CD4-positive, alpha-beta T cell treated with Interleukin-1 beta for 1 hour (primary cell): Measurements from ENCODE around the gene NEBL.

ENCODE experiments used
- DNase-seq, 2 donors: peaks; one replicate each; pipeline ENCODE4 v3.0.0-alpha.2; 2020 to 2022

NEBL gene

DNA sequence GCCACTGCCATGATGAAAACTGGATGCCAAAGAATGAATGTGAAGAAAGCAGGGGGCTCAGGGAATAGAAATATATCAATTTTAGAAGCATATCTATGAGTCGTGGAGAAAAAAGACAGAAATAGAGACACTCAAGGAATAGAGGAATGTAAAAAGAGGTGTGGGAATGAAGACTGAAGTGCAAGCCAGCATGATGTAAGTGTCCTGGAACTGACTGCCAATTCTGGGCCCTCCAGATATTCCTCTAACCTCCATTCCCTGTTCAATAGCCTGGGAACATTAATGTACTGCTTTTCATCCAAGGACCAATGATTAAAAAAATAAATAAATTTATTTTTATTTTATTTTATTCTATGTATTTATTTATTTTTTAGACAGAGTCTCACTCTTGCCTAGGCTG lies 40.6 kb downstream of the NEBL start:
- no peak for DNase-seq

DNA sequence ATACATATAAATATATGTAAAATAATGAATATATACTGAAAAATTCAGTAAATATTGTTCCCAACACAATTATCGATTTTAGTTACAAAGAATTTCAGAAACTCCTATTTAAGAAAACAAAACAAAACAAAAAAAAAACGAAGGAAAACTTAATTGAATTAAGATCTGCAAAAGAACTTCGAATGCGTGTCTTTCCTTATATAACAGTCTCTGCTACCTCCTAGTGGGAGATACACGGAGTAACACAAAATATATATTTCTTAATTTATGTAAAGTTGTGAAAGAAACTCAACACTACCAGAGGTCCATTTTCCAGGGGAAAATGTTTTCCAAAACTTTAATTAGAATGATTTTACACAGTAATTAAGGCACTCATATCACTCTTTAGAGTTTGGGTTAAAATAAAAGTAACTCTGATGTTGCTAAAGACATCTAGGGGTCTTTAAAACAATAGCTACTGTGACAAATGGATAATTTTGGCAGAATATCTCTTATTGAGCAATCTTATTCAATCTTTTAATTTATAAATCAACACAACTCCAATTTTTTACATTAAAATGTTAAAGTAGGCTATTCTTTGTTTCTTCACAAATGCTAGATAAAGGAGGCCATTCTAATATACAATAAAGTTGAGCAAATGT lies 41.6 kb downstream of the NEBL start:
- no peak for DNase-seq

DNA sequence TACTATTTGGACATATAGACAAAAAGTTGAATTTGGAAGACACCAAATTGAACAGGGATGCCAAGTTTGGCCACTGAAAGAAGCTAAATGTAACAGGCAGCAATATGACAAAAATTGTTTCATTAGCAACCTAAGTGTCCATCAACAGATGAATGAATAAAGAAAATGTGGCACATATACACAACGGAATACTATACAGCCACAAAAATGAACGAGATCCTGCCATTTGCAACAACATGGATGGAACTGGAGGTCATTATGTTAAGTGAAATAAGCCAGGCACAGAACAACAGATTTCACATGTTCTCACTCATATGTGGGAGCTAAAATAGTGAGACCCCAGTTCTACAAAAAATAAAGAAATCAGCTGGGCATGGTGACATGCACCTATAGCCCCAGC lies 43.8 kb downstream of the NEBL start:
- DNase-seq, result no peak

DNA sequence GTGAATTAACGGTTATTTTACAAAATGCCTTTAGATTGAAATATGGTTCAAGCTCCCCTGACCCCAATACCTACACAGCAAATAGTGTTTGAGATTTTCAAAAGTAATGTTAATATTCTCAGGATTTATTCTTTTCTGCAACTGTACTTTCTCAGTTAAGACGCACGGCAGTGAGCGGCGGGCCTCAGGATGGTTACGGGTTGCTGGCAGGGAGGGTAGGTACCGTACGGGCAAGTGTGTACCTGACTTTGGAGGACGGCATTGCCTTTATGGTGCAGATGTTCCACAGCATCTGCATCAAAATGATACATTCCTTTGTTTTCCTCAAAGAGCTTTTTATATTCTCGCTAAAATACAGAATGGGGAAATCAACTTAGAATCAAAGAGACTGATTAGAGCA lies 44.8 kb downstream of the NEBL start:
- no peak for DNase-seq

DNA sequence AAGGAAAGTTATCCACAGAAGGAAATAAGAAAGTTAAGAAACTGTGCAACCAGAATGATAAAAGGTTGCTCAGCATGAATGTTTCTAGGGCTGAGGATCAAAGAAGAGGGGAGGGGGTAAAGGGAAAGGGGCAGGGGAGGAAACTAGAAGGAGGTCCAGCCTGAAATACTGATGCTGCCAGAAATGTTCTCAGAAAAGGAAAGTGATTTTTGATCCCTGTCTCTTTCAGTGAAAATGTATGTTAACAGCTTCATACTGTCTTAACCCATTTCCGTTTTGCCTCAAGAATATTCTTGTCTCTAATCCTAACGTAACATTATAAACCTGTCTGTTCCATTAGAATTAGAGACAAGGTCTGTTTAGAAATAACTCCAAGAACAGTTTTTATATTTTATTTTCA lies 49.6 kb downstream of the NEBL start:
- no peak for DNase-seq

DNA sequence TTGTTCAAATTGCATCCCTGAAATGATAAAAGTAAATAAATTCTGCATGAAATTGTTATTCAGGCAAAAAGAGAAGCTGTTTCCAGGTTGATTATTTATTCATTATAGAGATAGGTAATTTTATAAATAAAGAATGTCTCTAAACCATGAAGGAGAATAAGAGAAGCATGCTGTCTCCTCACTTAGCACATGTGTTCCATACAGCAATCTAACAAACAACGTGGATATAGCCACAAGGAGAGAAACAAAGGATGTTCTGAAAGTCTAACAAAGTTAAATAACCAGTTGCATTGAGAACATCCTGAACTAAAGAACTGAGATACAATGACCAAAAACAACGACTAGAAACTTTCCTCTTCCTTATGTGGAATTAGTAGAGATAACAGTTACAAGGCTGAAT lies 50.8 kb downstream of the NEBL start:
- DNase-seq, result no peak

DNA sequence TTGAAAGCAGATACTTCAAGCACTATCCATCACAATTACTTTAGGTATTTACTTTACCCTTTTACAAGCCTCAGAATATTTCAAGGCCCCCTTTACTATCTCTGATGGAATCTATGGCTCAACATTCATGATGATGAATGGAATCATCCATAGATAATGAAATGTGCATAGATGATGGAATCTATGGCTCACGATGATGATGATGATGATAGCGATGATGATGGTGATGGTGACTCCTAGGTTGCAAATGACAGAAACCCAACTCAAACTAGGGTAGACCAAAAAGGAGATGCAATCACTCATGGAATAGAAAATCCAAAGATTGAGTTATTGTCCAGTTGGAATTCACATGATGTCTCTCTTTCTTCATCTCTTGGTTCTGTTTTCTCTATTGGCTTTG lies 55.7 kb downstream of the NEBL start:
- no peak for DNase-seq

DNA sequence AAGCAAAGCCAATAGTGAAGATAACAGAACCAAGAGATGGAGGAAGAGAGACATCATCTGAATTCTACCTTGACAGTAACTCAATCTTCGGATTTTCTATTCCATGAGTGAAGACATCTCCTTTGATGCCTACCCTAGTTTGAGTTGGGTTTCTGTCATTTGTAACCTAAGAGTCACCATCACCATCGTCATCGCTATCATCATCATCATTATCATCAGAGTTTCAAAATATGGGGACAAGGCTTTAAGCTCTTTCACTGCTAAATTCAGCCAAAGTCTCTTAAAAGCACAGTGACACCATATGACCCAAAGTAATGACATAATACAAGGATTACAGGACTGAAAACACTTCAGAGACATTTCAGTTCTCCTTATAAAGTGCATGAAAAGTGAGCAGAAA lies 57.2 kb downstream of the NEBL start:
- DNase-seq, result no peak

DNA sequence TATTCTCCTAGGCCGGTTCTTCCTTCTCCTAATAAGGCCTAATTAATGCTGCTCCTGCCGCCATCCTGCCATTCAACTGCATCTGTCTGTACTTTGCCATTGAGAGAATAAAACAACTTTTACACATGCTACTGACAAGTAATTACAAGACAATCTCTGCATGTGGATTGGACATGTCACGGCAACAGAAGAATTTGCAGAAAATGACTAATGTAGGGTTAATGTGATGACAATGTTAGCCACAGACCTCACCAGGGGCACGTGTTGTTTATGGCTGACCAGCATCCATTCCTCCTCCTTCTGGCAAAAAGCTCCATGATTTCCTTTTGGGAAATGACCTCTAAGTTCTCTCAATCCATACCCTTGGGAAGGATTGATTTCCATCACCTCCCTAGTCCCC lies 58.0 kb downstream of the NEBL start:
- no peak for DNase-seq

DNA sequence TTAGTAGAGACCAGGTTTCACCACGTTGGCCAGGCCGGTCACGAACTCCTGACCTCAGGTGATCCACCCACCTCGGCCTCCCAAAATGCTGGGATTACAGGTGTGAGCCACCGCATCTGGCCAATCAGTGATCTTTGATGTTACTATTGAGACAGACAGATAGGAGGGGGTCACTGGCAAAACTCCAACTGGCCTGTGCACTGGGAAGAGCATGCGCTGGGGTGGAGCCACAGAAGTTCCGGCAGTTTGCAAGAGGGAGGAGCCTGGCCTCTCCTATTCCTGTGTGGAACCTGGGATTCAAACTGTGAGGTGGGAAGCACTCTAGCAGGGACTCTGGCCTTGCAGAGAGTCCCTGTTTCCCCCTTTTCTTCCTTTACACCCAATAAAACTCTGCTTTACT lies 60.7 kb downstream of the NEBL start:
- no peak for DNase-seq

DNA sequence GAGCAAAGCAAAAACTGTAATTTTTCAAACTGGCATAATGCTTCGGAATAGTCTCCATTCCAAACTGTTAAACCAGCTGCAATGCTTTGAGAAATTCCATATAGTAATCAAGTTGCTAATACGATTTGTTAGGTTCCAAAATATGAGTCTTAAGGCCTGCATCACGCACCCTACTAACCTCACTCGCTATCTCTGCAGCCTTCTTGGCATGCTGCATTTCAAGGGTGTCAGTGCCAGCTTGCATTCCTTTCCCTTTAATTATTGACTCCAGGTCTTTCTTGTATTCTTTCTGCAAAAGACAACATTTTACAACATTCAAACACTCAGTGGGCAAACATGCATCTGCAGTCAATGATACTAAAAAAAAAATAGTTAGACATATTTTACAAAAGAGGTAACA lies 61.8 kb downstream of the NEBL start:
- no peak for DNase-seq

DNA sequence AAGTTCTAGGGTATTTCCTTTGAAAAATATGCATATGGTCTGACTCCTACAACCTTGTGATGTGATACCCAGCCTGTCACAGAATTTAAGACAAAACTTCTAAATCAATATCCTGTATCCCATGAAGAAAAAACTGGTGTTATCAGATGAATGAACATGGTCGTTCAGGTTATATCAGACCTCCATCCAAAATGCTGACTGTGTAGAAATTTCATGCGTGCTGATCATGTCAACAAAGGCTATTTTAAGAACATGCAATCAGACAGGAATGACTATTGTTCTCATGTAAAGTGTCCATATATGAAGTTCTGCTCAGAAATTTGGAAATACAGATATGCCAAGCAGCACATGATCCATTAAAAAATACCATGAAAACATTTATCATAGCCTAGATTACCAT lies 62.3 kb downstream of the NEBL start:
- DNase-seq, result no peak

DNA sequence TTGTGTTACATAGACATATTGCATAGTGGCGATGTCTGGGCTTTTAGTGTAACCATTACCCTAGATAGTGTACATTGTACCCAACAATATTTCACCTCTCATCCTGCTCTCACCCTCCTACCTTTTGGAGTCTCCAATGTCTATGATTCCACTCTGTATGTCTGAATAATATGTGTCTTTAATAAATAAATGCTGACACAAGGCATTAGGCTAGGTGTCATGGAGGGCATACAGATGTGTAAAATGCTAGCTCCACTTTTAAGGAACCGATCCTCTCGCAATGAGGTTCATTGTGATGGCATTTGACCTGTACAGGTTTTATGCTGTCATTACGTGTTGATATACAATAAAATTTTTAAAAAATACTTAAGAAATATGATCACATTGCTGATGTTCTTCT lies 74.3 kb downstream of the NEBL start:
- DNase-seq, result no peak

DNA sequence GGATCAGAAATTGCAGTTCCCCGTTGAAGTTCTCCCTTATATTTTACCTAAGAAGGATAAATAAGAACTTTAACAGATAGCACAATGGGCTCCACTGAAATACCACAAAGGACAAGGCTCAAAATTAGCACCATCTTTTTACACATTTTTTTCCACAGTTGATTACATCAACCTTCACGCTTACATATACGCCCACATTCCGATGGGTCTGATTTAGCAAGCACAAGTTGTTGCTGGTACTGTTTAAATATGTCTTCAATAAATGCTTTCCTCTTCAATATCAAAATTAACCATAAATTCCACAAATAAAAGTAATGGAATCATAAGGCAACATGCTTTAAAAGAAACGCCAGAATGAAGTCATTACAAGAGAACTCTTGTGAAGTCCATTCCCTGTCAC lies 79.5 kb downstream of the NEBL start:
- DNase-seq, result no peak

DNA sequence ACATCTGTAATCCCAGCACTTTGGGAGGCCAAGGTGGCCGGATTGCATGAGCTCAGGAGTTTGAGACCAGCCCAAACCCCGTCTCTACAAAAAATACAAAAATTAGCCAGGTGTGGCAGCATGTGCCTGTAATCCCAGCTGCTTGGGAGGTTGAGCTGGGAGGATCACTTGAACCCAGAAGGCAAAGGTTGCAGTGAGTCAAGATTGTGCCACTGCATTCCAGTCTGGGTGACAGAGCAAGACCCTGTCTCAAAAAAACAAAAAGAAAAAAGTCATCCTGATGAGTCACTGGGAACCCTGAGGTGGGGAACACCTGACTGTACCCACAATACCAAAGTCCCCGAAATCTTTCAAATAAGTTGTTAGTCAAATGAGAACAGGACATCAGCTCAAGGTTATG lies 80.0 kb downstream of the NEBL start:
- no peak for DNase-seq

DNA sequence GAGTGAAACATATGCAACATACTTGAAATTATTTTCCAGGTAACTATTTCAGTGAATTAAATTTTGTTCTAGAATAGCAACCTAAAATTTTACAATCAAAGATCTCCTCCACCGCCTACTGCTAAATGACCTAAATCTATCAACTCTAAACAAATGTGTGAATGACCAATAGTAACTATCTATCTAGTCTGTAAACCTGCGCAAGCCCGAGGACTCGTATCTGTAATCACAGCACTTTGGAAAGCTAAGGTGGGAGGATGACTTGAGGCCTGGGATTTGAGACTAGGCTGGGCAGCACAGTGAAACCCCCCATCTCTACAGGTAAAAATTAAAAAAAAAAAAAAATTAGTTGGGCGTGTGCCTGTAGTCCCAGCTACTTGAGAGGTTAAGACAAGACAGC lies 83.0 kb downstream of the NEBL start:
- no peak for DNase-seq

DNA sequence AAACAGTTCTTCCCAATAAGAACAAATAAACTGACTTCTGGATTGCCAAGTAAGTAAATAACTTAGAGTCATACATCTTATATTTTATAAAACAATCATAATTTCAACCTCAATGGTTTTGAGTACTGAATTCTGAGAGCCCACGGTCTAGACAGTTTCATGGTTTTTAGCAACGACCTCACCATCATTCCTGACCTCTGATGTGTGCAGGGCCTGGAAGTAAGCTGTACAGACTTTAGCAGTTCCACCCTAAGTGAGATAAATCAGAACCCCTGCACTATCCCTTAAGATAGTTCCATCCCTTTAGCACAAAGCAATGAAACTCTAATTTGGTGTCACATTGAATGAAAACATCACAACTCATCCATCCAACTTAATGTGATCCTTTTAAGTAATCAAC lies 86.0 kb downstream of the NEBL start:
- no peak for DNase-seq

DNA sequence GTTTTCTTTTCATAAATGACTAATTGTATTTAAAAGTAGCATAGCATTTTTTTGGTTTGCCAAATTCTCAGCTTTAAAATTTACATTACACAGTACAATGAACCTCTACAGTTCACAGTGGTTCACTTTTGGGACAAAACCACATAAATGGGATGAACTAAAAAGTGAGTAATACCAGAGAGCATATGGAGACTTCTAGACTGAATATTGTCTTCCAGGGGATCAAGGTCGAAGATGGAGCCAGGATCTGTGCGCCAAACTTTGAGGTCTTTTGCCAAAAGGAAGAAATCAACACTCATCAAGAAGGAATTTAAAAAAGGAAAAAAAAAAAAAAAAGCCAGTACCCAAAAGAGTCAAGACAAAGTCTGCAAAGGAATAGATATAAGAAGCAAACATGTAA lies 87.5 kb downstream of the NEBL start:
- DNase-seq, result no peak

DNA sequence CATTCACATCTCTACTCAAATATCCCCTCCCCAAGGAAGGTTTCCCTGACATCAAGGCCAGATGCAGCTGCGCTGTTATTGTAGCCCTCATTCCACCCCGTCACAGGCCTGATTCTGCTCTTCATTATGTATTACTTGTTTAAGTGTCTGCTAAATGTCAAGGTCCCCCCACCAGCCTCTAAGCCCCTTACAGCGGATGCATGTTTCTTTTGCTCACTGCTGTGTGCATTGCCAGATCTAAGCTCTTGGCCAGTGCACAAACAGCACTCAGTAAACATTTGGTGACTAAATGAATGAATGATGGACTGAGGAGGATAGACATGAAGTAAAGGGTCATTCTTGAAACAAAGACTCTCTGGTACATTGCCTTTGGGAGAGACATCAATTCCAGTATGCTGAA lies 90.6 kb downstream of the NEBL start:
- DNase-seq, result no peak

DNA sequence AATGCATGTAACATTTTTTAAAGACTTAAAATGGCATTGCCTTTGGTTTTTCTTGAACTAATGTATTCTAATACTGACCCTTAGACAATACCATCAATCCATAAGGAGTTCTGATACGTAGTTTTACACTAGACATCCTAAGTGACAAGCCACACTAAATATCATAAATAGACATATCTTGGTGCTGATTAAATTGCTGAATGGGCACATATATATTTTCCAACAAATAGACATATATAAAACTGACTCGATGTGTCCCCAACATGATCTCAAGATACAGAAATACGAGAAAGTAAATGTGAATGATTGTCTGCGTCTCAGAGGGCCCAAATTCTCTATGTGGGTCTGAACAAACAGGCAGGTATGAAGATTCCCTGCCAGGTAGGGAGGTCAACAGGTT lies 99.8 kb downstream of the NEBL start:
- no peak for DNase-seq

DNA sequence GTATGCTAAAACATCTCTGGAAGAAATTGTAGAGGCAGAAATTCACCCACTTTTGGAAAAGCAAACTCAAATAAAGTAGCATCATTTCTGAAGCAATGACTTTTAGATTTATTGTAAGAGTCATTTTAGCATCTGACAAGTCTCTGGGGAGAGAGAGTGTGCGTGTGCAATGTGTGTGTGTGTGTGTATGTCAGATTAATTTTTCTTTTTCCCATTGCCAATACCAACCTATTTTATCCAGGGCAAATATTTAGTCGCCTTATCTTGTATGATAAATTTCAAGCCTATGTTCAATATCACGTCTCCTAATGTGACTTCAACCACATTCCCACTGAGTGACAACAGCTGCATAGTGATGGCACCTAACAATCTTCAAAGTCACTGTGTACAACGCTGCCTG lies 101.7 kb downstream of the NEBL start:
- no peak for DNase-seq

DNA sequence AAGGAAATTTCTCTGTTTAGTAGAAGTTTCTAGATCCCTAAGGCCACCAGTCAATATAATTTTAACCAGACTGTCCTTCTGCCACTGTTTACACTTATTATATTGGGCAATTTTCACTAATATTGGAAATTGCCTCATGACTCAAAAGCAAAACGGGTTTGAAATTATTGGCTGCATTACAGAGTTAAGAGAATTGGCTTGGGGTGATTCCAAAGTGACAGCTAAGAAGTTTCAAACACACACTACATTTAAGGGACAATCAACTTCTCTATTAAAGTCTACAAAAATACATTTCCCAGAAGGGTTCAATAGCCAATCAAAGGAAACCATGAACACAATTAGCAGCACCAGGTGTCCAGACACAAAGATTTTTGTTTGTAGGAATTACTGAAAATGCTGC lies 111.9 kb downstream of the NEBL start:
- DNase-seq, result no peak

DNA sequence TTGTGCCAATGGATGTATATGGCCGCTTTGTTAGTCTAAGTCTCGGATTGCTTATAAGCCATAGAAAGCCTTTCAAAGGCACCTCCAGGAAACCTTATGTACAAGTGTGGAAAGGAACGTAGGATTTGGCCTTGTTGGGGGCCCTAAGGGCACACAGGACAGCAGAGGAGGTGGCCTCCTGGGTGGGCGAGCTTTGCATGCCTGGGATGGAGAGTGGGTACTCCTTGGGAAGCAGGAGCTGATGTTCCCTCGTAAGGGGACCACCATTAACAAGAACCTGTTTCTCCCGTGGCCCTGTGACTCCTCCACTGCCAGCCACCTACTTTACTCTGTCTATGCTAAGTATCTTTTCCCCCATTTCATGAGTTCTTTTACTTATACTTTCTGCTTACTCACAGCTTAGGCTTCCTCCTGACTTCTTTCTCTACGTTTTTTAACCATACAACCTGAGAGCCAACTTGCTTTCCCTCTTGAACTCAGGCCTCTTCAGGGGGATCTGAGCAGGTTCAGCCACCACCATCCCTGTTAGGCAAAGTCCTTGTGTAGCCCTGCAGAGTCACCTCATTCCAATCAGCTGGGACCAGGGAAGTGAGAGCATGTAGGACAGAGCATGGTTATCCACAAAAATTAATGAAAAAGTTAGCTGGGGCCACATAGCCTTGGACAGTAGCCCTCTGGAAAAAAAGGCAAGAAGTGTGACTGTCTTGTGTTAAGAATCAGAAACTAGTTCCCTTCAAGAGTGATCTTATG lies 118.9 kb downstream of the NEBL start:
- DNase-seq, result no peak

DNA sequence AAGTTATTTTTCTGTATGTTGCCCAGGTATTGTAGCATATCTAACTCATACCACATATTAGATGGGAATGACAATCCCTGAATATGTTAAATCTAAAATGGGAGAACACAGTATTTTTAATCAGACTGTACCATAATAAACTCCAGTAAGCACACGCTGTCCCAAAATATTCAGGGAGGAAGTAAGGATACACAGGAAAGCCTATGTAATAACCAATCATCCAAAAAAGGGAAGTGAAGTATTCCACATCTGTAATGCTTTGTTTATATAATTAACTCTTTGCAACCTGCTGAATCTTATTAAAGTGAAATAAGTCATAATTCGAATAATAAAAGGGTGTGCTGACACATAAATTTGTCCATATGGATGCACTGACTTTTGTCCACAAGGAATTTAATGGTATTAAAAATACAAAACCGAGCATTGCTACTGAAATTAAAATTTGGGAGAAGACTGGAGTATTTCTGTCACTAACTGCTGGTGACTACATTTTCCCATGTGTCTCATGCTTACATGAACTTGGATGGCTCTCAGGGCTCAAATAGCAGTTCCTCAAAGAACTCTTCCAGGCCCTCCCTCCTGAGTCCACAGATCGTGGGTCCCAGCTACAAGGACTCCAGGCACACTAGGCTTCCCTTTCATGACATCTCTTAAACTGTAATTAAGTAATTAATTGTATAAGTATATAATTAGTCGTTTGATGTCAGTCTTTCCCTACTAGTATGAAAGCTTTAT lies 120.6 kb downstream of the NEBL start:
- no peak for DNase-seq

DNA sequence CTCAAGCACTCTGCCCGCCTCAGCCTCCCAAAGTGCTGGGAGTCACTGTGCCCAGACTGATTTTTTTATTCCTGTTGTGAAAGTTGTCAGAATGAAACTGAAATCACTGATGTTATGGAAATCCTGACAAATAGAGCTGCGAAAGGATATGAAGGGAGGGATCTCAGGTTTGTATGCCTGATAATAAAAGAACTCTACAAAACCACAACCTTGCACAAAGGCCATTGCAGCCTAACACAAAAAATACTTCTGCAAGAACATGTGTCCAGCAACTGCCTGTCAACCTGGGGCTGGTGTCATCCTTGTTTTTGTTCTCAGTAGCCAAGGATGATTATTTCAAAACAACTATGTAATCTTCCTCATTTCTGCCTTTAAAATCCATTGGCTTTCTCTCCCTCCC lies 126.1 kb downstream of the NEBL start:
- no peak for DNase-seq
